ENCODE measurements around the gene OTOP3. TPM values are rescaled to one million over a fixed set of nuclear protein-coding genes. Genes with fewer than 3 reads are reported as not detected.

The OTOP3 gene
- total and polyA plus RNA-seq, 4 donors: not detected

GRCh38 chr17:74937064-74938051 is 1.7 kb downstream of the OTOP3 start:
- no peak for DNase-seq (ENCODE audit: low read depth in 4 of 6, low spot score in 6 of 6)
- no peaks in the 10 kb centered on the region for H3K9me3 ChIP-seq (ENCODE audit: control insufficient read depth, insufficient read depth, low read length)
- no peaks in the 10 kb centered on the region for H3K36me3 ChIP-seq (ENCODE audit: control insufficient read depth, insufficient read depth, low read length)
- H3K4me3 ChIP-seq (ENCODE audit: low read depth, low read length): no peak overlapping the region
- H3K4me1 ChIP-seq (ENCODE audit: control insufficient read depth, insufficient read depth, low read length): peaks cover 13% of the 10 kb centered on the region
- H3K27ac ChIP-seq (ENCODE audit: low read depth, low read length): no peak overlapping the region
- H3K27me3 ChIP-seq (ENCODE audit: control insufficient read depth, insufficient read depth, low read length): peaks cover 84% of the 10 kb centered on the region
- WGBS (ENCODE audit: insufficient coverage): 49% methylated on average over 9 of the region's 11 CpGs

DNA sequence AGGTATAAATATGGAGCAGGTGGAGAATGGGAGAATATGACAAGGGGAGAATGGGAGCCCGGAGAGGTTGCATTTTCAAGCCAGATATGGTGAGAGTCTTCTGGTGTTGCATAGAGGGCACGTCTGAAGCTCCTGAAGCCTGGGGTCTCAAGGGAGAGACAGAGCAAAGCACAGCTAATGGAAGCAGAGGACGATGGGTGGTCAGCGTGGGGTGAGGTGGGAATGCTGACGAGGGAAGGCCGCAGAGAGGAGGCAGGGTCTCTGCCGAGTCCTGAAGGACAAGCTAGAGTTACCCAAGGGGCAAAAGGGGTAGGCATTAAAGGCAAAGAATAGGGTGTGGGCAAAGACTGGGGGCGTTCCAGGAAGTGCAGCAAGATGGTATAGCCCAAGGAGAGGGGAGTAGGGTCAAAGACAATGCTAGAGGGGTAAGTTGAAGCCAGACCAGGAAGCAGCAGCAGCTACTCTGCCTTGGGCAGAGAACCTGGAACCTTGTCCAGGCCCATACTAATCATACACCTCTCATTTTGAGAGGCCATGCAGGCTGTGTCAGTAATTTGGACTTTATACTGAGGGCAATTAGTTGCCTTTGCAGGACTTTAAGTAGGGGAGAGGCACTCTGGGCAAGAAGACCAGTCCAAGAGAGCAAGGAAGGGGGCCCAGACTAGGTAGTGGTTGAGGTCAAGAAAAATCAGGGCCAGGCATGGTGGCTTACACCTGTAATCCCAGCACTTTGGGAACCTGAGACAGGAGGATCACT is 2.7 kb downstream of the OTOP3 start:
- no peak for DNase-seq (ENCODE audit: low read depth in 4 of 6, low spot score in 6 of 6)
- no peak overlapping the region for H3K4me3 ChIP-seq (ENCODE audit: low read depth, low read length)
- no peak overlapping the region for H3K27ac ChIP-seq (ENCODE audit: low read depth, low read length)
- WGBS (ENCODE audit: insufficient coverage): 58% methylated on average over 8 of the region's 8 CpGs
- no peaks in the 10 kb centered on the region for H3K9me3 ChIP-seq (ENCODE audit: control insufficient read depth, insufficient read depth, low read length)
- H3K4me1 ChIP-seq (ENCODE audit: control insufficient read depth, insufficient read depth, low read length): peaks cover 13% of the 10 kb centered on the region
- peaks cover 81% of the 10 kb centered on the region for H3K27me3 ChIP-seq (ENCODE audit: control insufficient read depth, insufficient read depth, low read length)
- no peaks in the 10 kb centered on the region for H3K36me3 ChIP-seq (ENCODE audit: control insufficient read depth, insufficient read depth, low read length)

GRCh38 chr17:74939534-74939933 is 3.8 kb downstream of the OTOP3 start:
- 36% methylated on average over 6 of the region's 8 CpGs for WGBS (ENCODE audit: insufficient coverage)
- DNase-seq (ENCODE audit: low read depth in 4 of 6, low spot score in 6 of 6): no peak
- H3K27me3 ChIP-seq (ENCODE audit: control insufficient read depth, insufficient read depth, low read length): peaks cover 69% of the 10 kb centered on the region

GRCh38 chr17:74941128-74941725 is 5.5 kb downstream of the OTOP3 start:
- H3K36me3 ChIP-seq (ENCODE audit: control insufficient read depth, insufficient read depth, low read length): no peaks in the 10 kb centered on the region
- no peak overlapping the region for H3K4me3 ChIP-seq (ENCODE audit: low read depth, low read length)
- peaks cover 56% of the 10 kb centered on the region for H3K27me3 ChIP-seq (ENCODE audit: control insufficient read depth, insufficient read depth, low read length)
- no peaks in the 10 kb centered on the region for H3K9me3 ChIP-seq (ENCODE audit: control insufficient read depth, insufficient read depth, low read length)
- DNase-seq (ENCODE audit: low read depth in 4 of 6, low spot score in 6 of 6): no peak
- H3K4me1 ChIP-seq (ENCODE audit: control insufficient read depth, insufficient read depth, low read length): peaks cover 4% of the 10 kb centered on the region
- H3K27ac ChIP-seq (ENCODE audit: low read depth, low read length): no peak overlapping the region
- WGBS (ENCODE audit: insufficient coverage): 82% methylated on average over 19 of the region's 21 CpGs

More at GRCh38 chr17:74939534-74939933, 3.8 kb downstream of the OTOP3 start:
- Histone ChIP-seq H3K4me3 (ENCODE audit: low read depth, low read length) (no peak overlapping the region), H3K36me3 (ENCODE audit: control insufficient read depth, insufficient read depth, low read length) (no peaks in the 10 kb centered on the region), H3K27ac (ENCODE audit: low read depth, low read length) (no peak overlapping the region), H3K9me3 (ENCODE audit: control insufficient read depth, insufficient read depth, low read length) (no peaks in the 10 kb centered on the region), H3K4me1 (ENCODE audit: control insufficient read depth, insufficient read depth, low read length) (peaks cover 13% of the 10 kb centered on the region)

DNA sequence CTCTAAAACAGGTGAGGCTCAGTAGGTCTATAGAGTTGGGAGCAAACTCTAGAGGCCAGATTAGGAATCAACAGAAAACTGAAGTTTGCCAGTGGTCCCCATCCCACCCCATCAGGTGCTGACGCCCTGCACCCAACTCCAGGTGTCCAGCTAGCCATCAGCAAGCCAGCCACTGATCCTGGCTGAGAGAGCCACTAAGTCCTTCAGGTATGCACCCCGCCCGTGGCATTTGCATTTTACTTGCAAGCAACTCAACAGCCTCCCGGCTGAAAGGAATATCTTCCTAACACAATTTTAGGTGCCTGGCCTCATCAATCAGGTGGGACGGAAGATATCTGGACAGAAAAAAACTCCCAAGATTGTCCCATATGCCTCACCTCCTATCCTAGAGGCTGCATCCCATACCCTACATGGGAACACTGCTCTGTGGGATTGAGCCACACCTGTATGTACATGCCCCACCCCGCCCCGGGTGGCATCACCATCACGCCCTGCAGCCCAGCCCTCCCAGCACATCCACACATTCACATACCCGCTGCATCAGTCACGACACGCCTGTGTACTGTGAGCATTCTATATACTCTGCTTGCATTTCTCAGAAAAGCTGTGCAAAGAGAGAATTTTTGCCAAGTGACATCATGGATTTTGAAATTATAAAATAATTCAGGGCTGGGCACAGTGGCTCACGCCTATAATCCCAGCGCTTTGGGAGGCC is 8.3 kb downstream of the OTOP3 start:
- no peak overlapping the region for H3K4me3 ChIP-seq (ENCODE audit: low read depth, low read length)
- DNase-seq (ENCODE audit: low read depth in 4 of 6, low spot score in 6 of 6): no peak
- no peaks in the 10 kb centered on the region for H3K4me1 ChIP-seq (ENCODE audit: control insufficient read depth, insufficient read depth, low read length)
- peaks cover 32% of the 10 kb centered on the region for H3K27me3 ChIP-seq (ENCODE audit: control insufficient read depth, insufficient read depth, low read length)
- no peaks in the 10 kb centered on the region for H3K36me3 ChIP-seq (ENCODE audit: control insufficient read depth, insufficient read depth, low read length)
- WGBS (ENCODE audit: insufficient coverage): 66% methylated on average over 10 of the region's 13 CpGs
- H3K27ac ChIP-seq (ENCODE audit: low read depth, low read length): no peak overlapping the region
- no peaks in the 10 kb centered on the region for H3K9me3 ChIP-seq (ENCODE audit: control insufficient read depth, insufficient read depth, low read length)

DNA sequence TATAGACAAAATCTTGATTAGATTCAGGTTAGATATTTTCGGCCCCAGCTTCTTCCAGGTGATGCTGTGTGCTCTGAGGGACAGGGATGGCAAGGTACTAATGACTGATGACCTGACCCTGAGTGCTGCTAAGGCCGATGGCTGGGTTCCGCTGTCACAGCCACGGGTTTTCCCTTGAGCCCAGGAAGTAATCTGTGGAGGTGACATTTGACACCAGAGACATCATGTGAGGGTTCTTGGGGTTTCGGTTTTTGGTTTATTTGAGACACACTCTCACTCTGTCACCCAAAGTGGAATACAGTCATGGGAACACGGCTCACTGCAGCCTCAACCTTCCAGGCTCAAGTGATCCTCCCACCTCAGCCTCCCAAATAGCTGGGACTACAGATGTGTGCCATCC is 9.8 kb downstream of the OTOP3 start:
- Histone ChIP-seq H3K9me3 (ENCODE audit: control insufficient read depth, insufficient read depth, low read length) (no peaks in the 10 kb centered on the region), H3K4me1 (ENCODE audit: control insufficient read depth, insufficient read depth, low read length) (no peaks in the 10 kb centered on the region), H3K27me3 (ENCODE audit: control insufficient read depth, insufficient read depth, low read length) (peaks cover 24% of the 10 kb centered on the region), H3K36me3 (ENCODE audit: control insufficient read depth, insufficient read depth, low read length) (peaks cover 9% of the 10 kb centered on the region), H3K4me3 (ENCODE audit: low read depth, low read length) (no peak overlapping the region), H3K27ac (ENCODE audit: low read depth, low read length) (no peak overlapping the region)
- no peak for DNase-seq (ENCODE audit: low read depth in 4 of 6, low spot score in 6 of 6)
- 78% methylated on average over 2 of the region's 6 CpGs for WGBS (ENCODE audit: insufficient coverage)

- Histone ChIP-seq H3K4me1 (ENCODE audit: control insufficient read depth, insufficient read depth, low read length) (no peaks in the 10 kb centered on the region), H3K36me3 (ENCODE audit: control insufficient read depth, insufficient read depth, low read length) (peaks cover 20% of the 10 kb centered on the region), H3K27ac (ENCODE audit: low read depth, low read length) (no peak overlapping the region), H3K27me3 (ENCODE audit: control insufficient read depth, insufficient read depth, low read length) (peaks cover 15% of the 10 kb centered on the region), H3K4me3 (ENCODE audit: low read depth, low read length) (no peak overlapping the region), H3K9me3 (ENCODE audit: control insufficient read depth, insufficient read depth, low read length) (no peaks in the 10 kb centered on the region)
- WGBS (ENCODE audit: insufficient coverage): 88% methylated on average over 13 of the region's 14 CpGs
- no peak for DNase-seq (ENCODE audit: low read depth in 4 of 6, low spot score in 6 of 6)
Observed at GRCh38 chr17:74946641-74947040, 10.9 kb downstream of the OTOP3 start.

GRCh38 chr17:74947041-74947754 is 11.5 kb downstream of the OTOP3 start:
- peaks cover 25% of the 10 kb centered on the region for H3K36me3 ChIP-seq (ENCODE audit: control insufficient read depth, insufficient read depth, low read length)
- peaks cover 10% of the 10 kb centered on the region for H3K27me3 ChIP-seq (ENCODE audit: control insufficient read depth, insufficient read depth, low read length)
- DNase-seq (ENCODE audit: low read depth in 4 of 6, low spot score in 6 of 6): no peak
- no peaks in the 10 kb centered on the region for H3K9me3 ChIP-seq (ENCODE audit: control insufficient read depth, insufficient read depth, low read length)
- H3K27ac ChIP-seq (ENCODE audit: low read depth, low read length): no peak overlapping the region
- H3K4me1 ChIP-seq (ENCODE audit: control insufficient read depth, insufficient read depth, low read length): no peaks in the 10 kb centered on the region
- H3K4me3 ChIP-seq (ENCODE audit: low read depth, low read length): no peak overlapping the region
- 92% methylated on average over 15 of the region's 17 CpGs for WGBS (ENCODE audit: insufficient coverage)
